Esophagus (tissue), 2 donors: ENCODE results near the gene REP15. TPM values are rescaled to one million over a fixed set of nuclear protein-coding genes. Genes with fewer than 3 reads are reported as not detected.

Experiments used
- H3K27ac ChIP-seq, 2 donors: one replicate each; pipeline ENCODE4 v1.5.1; 2013; ENCODE audit warnings: low read depth in 2 of 2, mild to moderate bottlenecking in 2 of 2, inconsistent platforms in 1 of 2, low read length in 1 of 2, moderate library complexity in 1 of 2
- H3K27me3 ChIP-seq, 2 donors: one replicate each; pipeline ENCODE4 v1.6.1; 2013; ENCODE audit warnings: low read length in 2 of 2, control low read depth in 1 of 2, mild to moderate bottlenecking in 1 of 2; ENCODE audit not compliant: insufficient read depth in 2 of 2, control insufficient read depth in 1 of 2
- H3K36me3 ChIP-seq, 2 donors: one replicate each; pipeline ENCODE4 v1.6.1; 2013; ENCODE audit warnings: low read length in 1 of 2; ENCODE audit not compliant: control insufficient read depth in 2 of 2, insufficient read depth in 2 of 2
- H3K4me1 ChIP-seq, 2 donors: one replicate each; pipeline ENCODE4 v1.6.1; 2013; ENCODE audit warnings: low read length in 1 of 2; ENCODE audit not compliant: control insufficient read depth in 2 of 2, insufficient read depth in 2 of 2
- H3K4me3 ChIP-seq, 2 donors: one replicate each; pipeline ENCODE4 v1.5.1; 2013; ENCODE audit warnings: low read length in 2 of 2, mild to moderate bottlenecking in 2 of 2, low read depth in 1 of 2, moderate library complexity in 1 of 2
- H3K9me3 ChIP-seq, 2 donors: one replicate each; pipeline ENCODE4 v1.6.1; 2013; ENCODE audit warnings: mild to moderate bottlenecking in 2 of 2, low read depth in 1 of 2, low read length in 1 of 2, moderate library complexity in 1 of 2; ENCODE audit not compliant: control insufficient read depth in 2 of 2, insufficient read depth in 1 of 2
- WGBS, 2 donors: extraction: QIAGEN DNeasy Blood & Tissue Kit; methylation state at CpG; one replicate each; pipeline ENCODE4 v1.1.7; 2013; 5-methylcytosine and 5-hydroxymethylcytosine counted together
- polyA plus RNA-seq, 2 donors: library from polyadenylated mRNA; stranded (reverse); fragments of 200-250 nt; gene quantifications; one replicate each; pipeline ENCODE4 v1.2.3, GENCODE V29; 2013
- donor health status: healthy with polysubstance abuse.
- donor health status: Bipolar disorder and iron deficiency.

Gene REP15
- polyA plus RNA-seq, 2 donors: 0.49 to 1.6 TPM

DNA sequence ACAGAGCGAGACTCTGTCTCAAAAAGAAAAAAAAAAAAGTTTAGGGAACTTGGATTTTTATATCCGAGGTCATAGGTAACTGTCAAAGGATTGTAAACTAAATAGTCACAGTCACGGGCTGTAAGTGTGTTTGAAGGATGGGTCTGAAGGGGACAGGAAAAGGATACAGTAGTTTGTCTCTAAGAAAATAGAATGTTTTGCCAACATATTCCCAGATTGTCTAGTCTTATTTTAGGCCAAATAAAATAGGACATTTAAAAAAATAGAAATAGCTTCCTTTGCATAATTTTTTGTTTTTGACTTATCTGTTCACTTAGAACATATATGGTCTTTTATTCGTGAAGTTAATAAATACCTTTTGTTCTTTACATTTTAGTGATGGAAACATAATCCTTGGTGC, 24.2 kb upstream of the REP15 start:
- no peaks in the 10 kb centered on the region for H3K27me3 ChIP-seq
- no peaks in the 10 kb centered on the region for H3K4me1 ChIP-seq
- H3K9me3 ChIP-seq: no peaks in the 10 kb centered on the region
- H3K4me3 ChIP-seq: no peak overlapping the region
- WGBS, 2 donors: 80 to 82% methylated on average over 4 of the region's 4 CpGs
- no peak overlapping the region for H3K27ac ChIP-seq
- peaks cover 3 to 18% of the 10 kb centered on the region in 2 donors for H3K36me3 ChIP-seq

DNA sequence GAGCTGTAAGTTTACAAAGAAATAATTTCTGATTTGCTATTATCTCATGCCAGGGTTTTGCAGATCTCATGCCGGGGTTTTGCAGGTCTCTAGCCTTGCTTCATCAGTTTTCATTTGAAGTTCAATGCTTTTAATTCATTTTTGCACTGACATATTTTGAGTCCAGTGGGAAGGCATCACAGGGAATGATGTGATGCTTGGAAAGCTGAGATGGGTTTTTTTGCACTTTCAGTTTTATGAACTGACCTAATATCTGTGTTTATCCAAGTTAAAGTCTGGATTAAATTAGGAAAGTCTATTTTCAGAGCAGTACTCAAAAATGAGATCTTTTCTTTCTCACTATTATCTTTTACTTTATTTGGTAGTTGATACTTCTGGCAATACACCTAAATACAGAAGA, 23.6 kb upstream of the REP15 start:
- Histone ChIP-seq H3K27ac (no peak overlapping the region), H3K9me3 (no peaks in the 10 kb centered on the region), H3K27me3 (no peaks in the 10 kb centered on the region), H3K4me1 (no peaks in the 10 kb centered on the region), H3K4me3 (no peak overlapping the region), H3K36me3 (peaks cover 0 to 16% of the 10 kb centered on the region in 2 donors)
- 72 to 79% methylated on average over 1 of the region's 1 CpG for WGBS, 2 donors

DNA sequence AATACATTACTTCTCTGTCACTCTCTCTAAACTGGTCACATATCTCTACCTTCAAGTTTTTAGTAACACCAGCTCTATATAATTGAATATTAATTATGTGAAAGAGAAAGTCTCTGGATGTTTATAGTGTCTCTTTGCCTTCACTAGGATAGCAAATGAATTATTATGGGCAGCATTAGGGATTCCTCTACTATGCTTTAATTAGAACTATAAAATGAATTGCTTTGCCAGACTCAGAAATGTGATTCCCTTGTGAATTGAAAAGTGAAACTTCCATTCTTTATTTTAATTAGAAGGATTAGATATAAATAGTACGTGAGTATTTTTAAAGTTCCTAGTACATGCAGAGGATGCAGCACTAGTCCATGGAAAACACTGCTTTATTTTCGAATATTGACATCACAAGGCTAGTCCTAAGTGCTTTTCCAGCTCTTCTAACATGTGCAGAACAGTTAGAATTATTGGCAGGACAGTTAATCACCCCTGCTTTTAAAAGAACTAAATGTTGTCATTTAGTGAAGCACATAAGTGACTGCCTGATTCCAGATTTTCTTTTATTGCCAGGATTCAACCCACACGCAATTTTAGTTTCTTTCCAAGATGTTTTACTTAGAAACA, 23.0 kb upstream of the REP15 start:
- peaks cover 0 to 10% of the 10 kb centered on the region in 2 donors for H3K36me3 ChIP-seq
- H3K4me1 ChIP-seq: no peaks in the 10 kb centered on the region
- 49 to 57% methylated on average over 3 of the region's 3 CpGs for WGBS, 2 donors
- no peak overlapping the region for H3K27ac ChIP-seq
- H3K9me3 ChIP-seq: no peaks in the 10 kb centered on the region
- no peak overlapping the region for H3K4me3 ChIP-seq
- no peaks in the 10 kb centered on the region for H3K27me3 ChIP-seq

- WGBS, 2 donors: 77 to 81% methylated on average over 2 of the region's 2 CpGs
- Histone ChIP-seq H3K27me3 (no peaks in the 10 kb centered on the region), H3K9me3 (no peaks in the 10 kb centered on the region), H3K4me1 (no peaks in the 10 kb centered on the region), H3K27ac (no peak overlapping the region), H3K36me3 (peaks cover 0 to 10% of the 10 kb centered on the region in 2 donors), H3K4me3 (no peak overlapping the region)
These were observed 21.3 kb upstream of the REP15 start for GRCh38 chr12:27674989-27675388.

DNA sequence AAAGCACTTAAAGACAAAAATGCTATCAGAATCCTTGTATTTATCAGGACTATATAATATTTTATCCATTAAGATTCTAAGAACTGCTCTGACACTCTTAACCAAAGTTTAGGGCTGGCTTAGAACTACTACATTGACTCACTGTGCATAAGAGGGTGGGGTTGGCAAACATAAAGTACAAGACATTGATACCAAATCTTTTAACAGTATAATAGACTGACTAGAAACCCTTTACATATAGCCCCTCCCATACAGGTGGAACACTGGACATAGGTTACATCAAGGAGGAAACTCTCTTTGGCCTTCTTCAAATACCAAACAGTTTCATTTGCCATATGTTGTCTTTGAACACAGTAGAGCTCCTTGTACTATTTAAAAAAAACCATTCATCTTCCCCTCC, 15.6 kb upstream of the REP15 start:
- Histone ChIP-seq H3K9me3 (no peaks in the 10 kb centered on the region), H3K27ac (no peak overlapping the region), H3K27me3 (no peaks in the 10 kb centered on the region), H3K4me3 (no peak overlapping the region), H3K4me1 (no peaks in the 10 kb centered on the region), H3K36me3 (peaks cover 0 to 15% of the 10 kb centered on the region in 2 donors)

DNA sequence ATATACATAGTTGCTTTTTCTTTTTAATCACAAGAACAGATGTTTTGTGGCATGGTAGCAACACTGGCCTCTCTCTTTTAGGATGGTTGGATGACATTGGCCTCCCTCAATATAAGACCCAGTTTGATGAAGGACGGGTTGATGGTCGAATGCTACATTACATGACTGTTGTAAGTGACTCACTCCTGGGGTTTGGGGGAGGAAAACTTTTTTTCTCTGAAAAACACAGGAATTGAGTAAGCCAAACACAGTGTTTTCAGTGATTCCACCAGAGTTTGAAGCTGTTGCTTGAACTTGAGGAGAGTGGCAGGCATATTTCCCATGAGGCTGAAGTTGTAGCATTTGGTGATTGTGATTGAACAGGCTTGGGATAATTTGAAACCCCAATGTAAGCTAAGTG, 13.7 kb upstream of the REP15 start:
- peaks cover 0 to 7% of the 10 kb centered on the region in 2 donors for H3K36me3 ChIP-seq
- no peaks in the 10 kb centered on the region for H3K27me3 ChIP-seq
- 94 to 95% methylated on average over 2 of the region's 2 CpGs for WGBS, 2 donors
- no peaks in the 10 kb centered on the region for H3K9me3 ChIP-seq
- no peaks in the 10 kb centered on the region for H3K4me1 ChIP-seq
- no peak overlapping the region for H3K27ac ChIP-seq
- no peak overlapping the region for H3K4me3 ChIP-seq

GRCh38 chr12:27685274-27685673, 11.0 kb upstream of the REP15 start:
- no peaks in the 10 kb centered on the region for H3K4me1 ChIP-seq
- no peaks in the 10 kb centered on the region for H3K9me3 ChIP-seq
- H3K27me3 ChIP-seq: no peaks in the 10 kb centered on the region
- 83 to 84% methylated on average over 2 of the region's 2 CpGs for WGBS, 2 donors
- H3K36me3 ChIP-seq: peaks cover 0 to 9% of the 10 kb centered on the region in 2 donors
- no peak overlapping the region for H3K4me3 ChIP-seq
- H3K27ac ChIP-seq: no peak overlapping the region

- no peaks in the 10 kb centered on the region for H3K27me3 ChIP-seq
- H3K36me3 ChIP-seq: peaks cover 0 to 11% of the 10 kb centered on the region in 2 donors
- H3K9me3 ChIP-seq: no peaks in the 10 kb centered on the region
- no peaks in the 10 kb centered on the region for H3K4me1 ChIP-seq
- no peak overlapping the region for H3K4me3 ChIP-seq
- H3K27ac ChIP-seq: no peak overlapping the region
These were observed 10.1 kb upstream of the REP15 start for GRCh38 chr12:27686147-27686546.

DNA sequence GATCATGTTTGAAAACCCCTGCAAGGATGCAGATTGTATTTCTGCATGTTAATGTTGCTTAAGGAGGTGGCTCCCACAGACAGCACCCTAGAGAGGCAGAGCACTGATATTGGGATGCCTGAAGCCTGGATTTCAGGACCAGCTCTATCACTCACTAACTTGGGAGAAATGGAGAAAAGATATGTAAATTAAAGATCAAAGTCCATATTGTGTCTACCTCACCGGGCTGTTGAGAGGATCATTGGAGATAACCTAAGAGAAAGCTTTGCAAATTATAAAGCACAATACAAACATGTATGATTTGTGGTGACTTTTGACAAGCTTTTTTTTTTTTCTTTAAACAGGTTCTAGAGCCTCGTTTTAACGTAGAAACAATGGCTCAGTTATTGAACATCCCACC, 7.6 kb upstream of the REP15 start:
- H3K27ac ChIP-seq: no peak overlapping the region
- WGBS, 2 donors: 83 to 89% methylated on average over 3 of the region's 3 CpGs
- no peaks in the 10 kb centered on the region for H3K9me3 ChIP-seq
- H3K36me3 ChIP-seq: peaks cover 0 to 12% of the 10 kb centered on the region in 2 donors
- no peak overlapping the region for H3K4me3 ChIP-seq
- H3K4me1 ChIP-seq: no peaks in the 10 kb centered on the region
- no peaks in the 10 kb centered on the region for H3K27me3 ChIP-seq

DNA sequence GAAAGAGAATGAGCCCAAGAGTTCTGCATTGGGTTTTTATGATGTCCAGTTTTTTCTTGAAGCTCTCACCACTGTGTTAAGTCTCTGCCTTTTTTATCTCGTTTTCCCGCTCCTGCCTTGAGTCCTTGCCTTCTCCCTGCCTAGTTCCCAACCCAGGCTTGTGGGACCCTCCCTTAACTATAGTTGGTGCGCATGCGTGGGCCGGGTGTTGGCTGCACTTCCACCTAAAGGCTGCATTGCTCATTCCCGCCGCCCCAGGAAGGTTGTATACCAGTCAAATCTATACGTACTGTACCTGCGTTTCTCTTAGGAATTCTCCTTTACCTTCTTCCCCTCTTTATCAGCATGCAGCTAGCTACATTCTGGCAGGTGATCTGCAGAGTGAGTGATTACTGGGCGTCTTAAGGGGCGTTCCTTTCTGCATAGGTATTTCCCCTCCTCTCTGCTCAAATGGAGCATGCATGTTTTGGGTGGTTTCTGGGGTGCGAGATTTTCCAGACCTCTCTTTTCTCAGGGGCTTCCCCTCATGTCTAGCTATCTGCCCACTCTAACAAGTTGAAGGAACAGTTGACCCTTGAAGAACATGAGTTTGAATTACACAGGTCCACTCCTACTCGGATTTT, 6.6 kb upstream of the REP15 start:
- no peaks in the 10 kb centered on the region for H3K27me3 ChIP-seq
- H3K27ac ChIP-seq: no peak overlapping the region
- peaks cover 0 to 12% of the 10 kb centered on the region in 2 donors for H3K36me3 ChIP-seq
- 92 to 93% methylated on average over 13 of the region's 13 CpGs for WGBS, 2 donors
- H3K4me1 ChIP-seq: no peaks in the 10 kb centered on the region
- no peak overlapping the region for H3K4me3 ChIP-seq
- H3K9me3 ChIP-seq: no peaks in the 10 kb centered on the region
